Measurements from ENCODE around the gene PARVA.

Gene PARVA

DNA sequence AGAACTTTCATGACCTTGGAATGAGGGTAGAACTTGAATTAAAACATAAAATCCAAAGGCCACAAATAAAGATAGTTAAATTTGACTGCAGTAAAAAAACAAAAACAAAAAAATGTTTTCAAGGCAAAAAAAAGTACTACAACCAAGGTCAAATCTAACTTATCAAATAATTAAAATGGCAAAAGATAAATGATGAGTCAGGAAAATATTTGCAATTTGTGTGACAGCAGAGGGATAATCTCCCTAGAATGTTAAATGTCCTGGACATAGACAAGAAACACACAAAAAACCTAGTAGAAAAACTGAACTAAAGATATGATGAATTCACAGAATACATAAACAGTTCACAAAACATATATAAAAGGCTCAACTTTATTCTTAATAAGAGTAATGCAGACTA is 186.6 kb downstream of the PARVA start:
- no peak for DNase-seq

DNA sequence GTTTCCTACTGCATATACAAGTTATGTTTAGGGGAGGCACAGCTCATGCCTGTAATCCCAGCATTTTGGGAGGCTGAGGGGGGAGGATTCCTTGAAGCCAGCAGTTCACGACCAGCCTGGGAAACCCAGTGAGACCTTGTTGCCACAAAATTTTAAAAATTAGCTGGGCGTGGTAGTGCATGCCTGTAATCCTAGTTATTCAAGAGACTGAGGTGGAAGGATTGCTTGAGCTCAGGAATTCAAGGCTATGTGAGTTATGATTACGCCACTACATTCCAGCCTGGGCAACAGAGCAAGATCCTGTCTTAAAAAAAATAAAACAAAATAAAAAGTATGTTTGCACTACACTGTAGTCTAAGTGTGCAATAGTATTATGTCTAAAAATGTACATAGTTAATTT is 188.0 kb downstream of the PARVA start:
- DNase-seq = no peak

DNA sequence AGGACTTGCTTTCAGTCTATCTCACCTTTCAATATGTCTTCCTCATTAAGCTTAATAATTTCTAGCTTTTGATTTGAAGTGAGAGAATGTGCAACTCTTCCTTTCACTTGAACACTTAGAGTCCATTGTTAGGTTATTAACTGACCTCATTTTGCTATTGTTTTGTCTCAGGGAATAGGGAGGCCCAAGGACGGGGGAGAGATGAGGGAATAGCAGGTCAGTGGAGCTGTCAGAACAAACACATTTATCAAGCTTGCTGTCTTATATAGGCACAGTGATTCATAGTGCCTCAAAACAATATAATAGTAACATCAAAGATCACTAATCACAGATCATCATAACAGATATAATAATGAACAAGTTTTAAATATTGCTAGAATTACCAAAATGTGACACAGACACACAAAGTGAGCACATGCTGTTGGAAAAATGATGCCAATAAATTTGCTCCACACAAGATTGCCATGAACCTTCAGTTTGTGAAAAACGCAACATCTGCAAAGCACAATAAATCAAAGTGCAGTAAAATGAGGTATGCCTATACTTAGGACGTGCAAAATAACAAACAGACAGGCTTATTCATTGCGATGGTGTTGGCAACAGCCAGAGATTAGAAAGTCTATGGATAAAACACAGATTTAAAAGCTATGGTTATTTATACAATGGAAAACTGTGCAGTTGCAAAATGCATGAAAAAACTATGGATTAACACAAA is 190.5 kb downstream of the PARVA start:
- no peak for DNase-seq

DNA sequence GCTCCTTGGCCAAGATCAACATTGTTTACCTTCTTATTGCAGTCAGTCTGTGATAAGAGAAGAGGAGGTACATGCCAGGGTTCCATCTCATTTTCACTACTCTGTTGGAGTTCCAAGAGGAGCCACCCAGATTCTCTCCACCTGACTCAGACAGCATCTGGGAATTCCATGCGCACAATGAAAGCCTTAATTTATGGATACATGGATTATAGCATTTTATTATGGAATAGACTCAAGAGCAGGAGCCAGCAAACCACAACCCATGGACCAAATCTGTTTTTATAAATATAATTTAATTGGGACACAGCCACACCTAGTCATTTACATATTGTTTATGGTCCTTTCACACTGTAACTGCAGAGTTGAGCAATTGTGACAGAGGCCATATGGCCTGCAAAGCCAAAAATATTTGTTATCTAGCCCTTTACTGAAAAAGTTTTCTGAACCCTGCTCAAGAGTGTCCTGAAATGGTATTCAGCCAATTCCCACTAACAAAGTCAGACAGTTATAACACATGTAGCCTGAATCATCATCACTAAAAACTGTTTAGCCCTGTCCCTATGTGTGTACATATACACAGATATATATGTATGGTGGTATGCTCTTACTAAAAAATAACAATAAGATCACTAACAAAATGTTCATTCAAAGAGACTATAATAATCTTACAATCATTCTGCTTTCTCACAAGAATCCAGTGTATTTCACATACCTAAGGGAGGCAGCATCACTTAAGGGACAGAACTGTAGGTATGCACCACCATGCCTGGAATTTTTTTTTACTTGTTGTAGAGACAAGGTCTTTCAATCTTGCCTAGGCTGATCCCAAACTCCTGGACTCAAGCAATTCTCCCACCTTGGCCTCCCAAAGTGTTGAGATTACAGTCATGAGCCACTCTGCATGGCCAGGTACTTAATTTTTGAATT is 192.4 kb downstream of the PARVA start:
- no peak for DNase-seq

DNA sequence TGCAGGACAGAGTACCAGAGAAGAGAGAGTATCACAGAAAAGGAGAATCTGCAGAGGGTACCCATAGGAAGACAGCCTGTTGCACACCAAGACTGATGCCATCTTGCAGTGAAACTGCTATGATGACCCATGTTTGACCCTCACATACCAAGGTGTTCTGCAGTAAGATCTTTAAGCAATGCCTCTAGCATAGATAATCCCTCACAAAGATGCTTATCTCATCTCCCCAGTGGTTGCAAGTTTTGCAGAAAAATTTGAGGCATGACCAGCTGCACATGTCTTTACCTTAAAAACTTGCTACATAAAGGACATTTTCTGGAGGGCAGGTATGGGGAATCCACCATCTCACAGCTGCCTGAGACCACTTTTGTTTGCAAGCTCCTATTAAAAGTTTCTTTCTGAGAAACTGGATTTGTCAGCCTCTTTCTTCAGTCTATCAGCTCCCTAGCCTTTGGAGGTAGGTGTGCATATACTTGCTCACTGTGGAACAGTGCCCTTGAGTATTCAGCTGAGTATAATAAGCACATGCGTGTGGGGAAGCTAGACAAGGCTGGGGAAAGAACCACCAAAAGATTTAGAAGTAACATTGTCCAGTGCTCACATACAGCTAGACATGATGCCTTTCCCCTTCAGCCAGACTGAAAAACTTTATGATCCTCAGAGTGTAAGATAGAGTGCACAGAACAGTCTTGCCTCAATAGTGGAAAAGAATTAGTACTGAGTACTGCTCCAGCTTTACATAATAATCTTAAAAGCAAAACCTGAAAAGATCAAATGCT is 196.5 kb downstream of the PARVA start:
- no peak for DNase-seq

DNA sequence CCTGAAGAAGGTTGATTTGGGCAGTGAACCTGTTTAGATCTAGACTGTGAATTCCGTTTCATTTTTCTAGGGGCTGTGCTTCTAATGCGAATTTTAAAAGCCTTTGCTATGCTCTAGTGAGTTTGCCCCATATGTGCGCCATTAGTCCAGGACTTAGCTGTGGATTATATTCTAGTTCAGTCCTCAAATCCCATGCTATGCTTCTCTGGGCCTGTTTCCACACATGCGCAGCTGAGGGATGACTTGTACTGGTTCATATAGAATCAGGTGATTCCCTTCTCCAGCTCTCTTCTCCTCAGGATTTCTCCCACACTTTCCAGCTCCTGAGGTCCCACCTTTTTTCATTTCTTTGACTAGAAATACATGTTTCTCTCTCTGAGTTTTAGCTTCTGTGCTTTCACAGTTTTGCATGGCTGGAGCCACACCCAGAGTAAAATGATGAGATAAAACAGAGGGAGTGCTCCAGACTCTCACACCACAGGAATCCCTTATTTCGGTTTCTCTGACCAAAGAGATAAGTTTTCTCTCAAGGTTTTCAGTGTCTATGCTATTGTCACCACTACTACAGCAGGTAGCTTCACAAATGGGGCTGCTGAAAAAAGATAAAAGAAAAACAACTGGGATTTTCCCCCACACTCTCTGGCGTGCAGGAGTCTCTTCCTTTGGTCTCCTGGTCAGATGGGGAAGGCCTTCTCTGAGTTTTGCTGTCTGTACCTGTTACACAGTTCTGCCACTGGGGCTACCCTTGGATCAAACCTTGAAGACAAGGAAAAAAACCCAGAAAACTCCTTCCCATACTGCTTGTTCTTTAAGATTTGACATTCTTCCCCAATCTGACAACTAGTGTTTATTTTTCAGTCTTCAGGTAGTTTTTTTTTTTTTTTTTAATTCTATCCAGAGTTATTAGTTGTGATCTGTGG is 200.6 kb downstream of the PARVA start:
- DNase-seq = no peak

DNA sequence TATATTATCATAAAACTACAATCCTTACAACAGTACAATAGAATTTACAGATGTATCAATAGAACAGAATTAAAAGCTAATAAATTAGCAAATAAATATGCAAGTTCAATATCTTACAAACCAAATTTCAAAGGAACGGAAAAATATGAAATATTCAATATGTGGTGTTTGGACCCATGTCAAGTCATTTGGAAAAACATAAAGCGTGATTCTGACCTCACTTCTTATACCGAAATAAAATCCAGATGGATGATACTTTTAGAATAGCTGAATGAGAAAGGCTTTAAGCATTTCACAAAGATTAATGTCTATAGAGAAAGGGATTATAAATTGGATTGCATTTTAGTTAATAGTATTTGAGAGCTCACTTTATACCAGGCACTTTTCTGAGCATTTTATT is 204.0 kb downstream of the PARVA start:
- DNase-seq = no peak

DNA sequence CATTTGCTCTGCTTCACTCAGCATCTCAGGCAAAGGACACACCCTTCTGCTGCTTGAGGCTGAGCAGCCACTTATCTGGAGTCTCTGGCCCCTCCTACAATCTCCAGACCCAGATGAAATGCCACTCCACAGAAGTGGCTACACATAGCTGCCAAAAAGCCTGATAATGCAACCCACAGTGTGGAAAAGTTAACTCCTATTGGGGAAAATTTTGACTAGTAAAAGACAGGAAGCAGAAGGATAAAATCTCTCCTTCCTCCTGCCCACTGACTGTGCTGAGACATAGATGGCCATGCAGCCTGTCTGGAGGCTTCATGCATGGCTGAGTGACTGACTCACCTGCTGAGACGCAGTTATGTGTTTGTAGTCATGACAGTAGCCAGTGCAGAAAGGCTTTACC is 204.6 kb downstream of the PARVA start:
- no peak for DNase-seq

Measured in NK-92 treated with Interleukin-12 subunit alpha and Interleukin-12 subunit beta, amount 100 ng/mL, for 24 hours (cell line).